GM18505 (cell line): ENCODE data around the gene MICAL2.

ENCODE experiments used
- ATAC-seq: cut with Tn5 transposase; IDR thresholded peaks from one replicate; pipeline ENCODE4 v1.9.1; 2021; ENCODE audit not compliant: unreplicated experiment
- POLR2A ChIP-seq: IDR thresholded peaks from 4 replicates; pipeline ENCODE4 v1.6.1; 2011; ENCODE audit warnings: borderline replicate concordance; ENCODE audit not compliant: insufficient read depth, insufficient read length; ENCODE audit errors: extremely low read depth

MICAL2 gene

DNA sequence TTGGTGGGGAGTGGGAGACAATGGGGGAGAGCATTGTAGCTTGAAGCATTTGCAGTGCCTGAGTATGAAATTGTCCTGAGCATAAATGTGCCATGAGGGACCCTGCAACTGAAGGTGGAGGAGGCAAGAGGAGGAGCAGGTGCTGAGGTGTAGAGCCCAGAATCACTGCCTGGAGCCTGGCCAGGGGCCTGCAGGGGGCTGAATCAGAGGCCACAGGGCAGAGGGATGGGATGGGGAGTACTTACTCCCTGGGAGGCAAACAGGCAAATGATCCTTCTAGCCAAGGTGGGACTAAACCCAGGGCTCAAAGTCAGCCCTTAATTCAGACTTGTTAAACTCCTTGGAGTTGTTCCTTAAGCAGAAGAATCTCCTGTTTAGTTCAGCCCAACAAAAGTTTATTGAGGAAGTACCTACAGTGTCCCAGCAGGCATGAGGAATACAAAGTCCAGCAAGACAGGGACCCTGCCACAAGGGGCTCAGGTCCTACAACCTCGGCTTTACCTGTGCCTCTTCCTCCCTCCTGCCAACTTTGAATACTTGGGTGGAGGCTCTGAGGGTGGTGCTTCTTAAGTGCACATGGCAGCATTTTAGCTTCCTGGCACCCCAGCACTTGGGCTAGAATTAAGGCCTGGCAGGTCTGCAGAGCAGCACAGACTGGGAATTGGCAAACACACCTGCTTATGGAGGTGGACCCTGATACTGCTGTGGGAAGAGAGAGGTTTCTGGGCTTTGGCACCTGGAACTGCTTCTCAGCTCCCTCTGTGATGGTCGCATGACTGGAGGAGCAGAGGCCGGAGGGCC lies 20.0 kb downstream of the MICAL2 start:
- no peak for ATAC-seq
- no peak for TF ChIP-seq POLR2A

DNA sequence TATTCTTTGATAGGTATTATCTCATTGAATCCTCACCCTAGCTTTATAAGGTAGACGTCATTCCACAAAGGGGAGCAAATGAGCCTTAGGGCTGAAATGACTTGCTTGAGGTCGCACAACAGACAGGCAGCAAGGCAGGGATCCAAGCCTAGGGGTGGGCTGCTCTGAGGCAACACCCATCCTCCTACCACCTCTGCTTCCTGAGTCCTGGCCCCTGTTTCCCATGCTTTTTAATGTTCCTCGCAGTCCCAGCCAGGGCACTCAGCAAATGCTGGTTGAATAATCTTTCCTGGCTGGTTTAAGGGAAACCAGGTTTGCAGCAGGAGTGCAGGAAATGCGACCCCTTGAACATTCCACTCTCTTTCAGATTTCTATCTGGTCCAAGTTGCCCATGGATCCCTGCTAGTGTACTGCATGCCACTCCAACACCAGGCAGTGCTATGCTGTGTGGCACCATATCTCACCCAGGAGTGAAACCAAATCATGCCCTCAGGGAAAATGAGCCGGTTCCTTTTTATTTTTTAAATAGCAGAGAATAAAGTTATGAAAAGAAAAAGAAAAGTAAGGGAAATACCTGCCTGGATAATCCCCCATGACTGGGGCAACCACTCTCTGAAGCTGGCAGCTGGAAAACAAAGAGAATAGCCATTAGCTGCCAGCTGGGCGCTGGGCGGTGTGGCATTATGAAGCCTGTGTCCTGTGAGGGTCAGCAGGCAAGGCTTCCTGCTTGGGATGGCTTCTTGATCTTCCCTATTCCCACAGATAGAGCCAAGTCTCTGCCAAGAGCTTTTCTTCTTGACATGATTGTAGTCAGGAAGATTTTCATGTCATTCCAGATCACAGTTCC lies 21.8 kb downstream of the MICAL2 start:
- ATAC-seq = no peak
- TF ChIP-seq POLR2A = no peak

DNA sequence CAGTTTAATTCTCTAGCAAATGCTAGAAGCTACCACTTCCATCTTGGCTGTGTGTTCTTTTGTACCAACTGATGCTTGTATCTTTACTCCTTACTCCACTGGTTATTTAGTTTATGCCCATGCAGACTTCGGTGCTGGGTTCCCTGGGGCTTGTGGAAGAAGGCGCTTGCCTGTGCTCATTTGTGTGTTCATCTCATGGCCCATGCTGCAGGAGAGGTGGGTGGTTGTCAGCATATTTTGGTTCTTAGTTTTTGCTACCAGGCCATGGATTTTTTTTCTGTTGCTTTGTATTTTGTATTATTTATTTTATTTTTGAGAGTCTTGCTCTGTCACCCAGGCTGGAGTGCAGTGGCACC lies 22.4 kb downstream of the MICAL2 start:
- no peak for ATAC-seq
- no peak for TF ChIP-seq POLR2A

DNA sequence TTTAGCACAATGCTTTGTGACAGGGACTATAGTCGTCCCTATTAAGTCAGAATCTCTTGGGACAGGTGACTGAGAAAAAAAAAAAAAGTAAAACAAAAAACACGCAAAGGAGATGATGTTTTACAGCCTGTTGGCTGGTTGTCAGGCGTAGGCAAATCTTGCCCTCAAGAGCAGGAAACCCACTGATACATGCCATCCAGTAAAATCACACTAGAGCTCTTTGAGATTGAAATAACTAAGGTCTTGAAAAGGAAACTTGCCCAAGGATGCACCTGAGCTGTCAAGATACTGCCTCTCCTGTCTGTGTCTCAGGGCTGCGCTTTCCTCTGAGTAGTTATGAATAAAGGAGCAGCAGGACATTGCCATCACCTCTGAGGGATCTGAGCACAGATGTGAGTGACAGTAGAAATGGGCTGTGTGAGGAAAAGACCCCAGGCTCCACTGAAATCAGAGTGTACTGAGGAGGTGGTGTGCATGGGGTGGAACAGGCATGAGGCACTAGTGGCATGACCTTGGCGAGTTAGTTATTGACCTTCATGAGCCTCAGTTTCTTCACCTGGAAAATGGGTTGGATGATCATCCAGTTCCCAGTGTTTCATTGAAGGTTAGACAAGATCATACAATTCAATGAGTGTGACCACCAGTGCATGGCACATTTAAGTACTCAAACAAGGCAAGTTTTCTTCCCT lies 23.3 kb downstream of the MICAL2 start:
- no peak for TF ChIP-seq POLR2A
- no peak for ATAC-seq

DNA sequence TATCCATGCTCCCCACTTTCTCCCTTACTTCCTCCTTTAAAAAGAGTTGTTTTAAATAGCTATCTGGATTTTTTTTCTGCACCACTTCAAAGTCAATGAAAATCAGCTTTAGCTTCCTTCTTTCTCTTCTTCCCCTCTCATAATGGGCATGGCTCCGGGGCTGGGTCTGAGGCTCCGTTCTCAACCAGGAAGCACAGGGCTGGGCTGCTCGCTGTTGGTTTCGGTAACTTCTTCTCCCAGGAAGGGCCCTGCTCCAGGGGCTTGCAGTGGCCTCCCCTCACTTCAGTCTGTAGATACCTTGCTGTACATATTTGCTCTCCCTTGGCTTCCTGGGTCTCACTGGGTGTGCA lies 23.8 kb downstream of the MICAL2 start:
- no peak for ATAC-seq
- TF ChIP-seq POLR2A = no peak

DNA sequence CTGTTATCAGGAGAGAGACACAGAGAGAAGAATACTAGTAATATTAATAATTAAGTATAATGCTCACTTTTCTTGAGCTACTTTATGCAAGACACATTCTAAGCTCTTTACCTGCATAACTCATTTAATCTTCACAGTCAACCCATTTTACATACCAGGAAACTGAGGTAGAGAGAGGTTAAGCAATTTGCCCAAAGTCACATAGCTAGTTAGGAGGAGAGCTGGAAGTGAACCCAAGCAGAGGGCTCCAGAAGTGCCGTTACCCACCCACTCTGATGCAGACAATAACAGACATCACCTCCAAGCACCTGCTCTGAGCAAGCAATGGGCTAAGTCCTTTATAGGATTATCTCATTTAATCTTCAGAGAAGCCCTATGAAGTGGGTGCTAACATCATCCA lies 24.8 kb downstream of the MICAL2 start:
- no peak for TF ChIP-seq POLR2A
- no peak for ATAC-seq

DNA sequence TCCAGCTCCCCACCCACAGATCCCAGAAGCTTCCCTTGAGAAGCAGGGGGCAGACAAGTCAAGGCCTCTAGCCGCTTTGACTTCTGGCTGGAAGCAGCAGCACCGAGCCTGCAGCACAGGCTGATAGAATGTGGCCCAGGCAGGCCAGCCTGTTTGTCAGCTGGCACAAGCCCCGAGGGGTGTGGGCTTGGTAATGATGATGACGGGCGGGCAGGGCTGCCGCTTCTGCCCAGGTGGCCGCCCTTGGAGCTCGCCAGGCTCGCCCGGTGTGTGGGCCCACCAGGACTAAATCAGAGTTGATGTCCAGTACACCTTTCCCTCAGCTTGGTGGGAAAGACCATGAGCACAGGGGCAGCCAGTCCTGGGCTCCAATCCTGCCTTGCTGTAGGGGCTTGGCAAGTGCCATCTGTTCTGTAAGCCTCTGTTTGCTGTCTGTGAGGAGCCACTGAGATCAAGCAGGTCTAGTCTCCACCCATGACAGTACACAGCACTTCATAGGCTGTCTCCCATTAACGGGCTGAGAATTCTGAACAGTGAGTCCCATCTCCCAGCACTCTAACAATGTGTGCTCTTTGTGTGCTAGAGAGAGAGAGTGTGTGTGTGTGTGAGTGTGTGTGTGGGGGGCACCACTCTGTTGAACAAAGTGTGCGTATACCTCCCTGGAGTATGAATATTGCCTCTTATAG lies 26.8 kb downstream of the MICAL2 start:
- no peak for ATAC-seq
- TF ChIP-seq POLR2A = no peak

DNA sequence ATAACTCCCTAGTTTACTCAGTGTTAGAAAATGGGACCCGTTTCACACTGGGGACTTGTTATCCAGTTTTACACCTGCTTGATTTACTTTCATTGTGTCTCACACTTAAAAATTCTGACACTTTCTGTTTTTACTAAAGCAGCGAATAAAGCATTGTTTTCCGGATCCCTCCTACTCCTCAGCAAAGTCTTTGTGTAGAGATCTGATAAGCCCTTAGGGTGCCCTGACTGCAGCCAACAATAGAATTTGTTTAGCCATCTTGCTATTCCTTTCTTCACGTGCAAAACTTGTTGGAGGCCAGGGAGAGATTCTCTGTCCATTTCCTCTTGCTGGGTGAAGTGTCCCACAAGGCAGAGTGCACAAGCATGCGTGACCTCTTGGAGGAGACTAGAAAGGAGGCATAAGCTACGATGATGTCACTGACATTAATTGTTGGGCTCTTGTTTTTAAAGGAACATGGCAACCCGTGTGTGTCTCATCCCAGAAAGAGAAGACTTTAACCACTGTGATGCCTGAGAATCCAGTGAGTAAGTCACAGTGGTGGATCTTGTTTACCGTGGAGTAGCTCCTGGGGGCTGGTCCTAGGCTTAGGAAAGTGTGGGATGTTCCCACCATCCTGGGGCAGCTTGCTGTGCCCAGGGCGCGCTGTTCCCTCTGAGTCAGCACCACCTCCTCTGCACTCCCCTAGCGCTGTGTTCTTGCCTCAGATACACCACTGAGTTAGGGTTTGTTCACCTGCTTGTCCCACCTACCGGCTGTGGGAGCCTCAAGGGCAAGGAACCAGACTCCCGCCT lies 27.7 kb downstream of the MICAL2 start:
- ATAC-seq = no peak
- no peak for TF ChIP-seq POLR2A

DNA sequence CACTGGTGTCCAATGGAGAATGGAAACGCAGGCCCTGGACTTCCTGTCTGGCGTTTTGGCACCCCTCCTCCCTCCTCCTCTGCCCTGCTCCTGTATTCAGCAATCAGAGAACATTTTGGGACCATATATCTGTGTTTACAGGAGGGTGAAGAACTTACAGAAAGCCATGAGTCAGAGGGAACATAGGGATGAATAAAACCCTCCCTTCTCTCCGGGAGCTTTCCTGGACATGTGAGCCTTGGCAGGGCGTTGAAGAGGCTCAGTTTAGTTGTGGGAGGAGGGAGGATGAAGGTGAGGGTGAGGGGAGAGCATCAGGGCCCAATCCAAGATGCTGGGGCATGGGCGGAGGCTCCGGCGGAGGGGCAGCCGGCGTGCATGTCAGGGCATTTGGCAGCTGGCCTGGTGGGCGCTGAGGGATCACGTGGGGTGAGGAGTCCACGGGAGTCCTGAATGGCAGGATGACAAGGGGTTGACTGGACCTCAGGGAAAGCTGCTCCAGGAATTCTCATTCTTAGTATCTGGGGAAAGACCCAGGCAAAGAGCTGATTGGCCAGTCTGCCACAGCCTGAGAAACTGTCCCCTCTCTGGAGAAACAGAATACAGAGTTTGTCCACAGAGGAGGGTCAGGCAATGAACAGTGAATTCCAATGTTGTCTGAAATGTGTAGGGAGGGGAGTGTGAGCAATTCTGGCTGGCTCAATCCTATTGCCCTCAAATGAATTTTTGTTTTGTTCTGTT lies 28.9 kb downstream of the MICAL2 start:
- no peak for TF ChIP-seq POLR2A
- ATAC-seq = no peak

DNA sequence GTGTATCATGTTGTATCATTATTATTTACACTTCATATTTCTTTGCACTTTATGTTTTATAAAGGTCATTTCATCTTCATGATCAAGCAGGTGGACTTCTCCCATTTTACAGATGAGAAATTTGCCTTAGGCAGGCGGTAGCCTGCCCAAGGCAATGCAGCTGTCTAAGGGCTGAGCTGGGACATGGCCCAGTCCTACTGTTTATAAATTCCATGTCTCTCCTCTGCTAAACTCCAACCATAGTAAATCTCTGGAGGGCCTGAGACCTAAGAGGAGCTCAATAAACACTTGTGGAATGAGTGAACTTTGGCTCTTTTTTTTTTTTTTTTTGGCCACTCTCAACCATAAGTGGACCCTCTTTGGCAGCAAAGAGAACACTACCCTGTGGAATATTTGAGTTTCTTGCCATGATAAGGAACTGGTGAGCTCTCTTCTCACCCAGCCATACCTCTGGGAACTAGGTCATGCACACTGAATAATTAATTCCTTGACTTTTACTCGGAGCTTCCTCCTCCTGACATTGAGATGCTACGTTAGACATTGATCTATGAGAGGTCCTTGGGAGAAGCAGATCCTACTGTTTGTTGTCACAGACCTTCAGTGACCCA lies 29.9 kb downstream of the MICAL2 start:
- ATAC-seq = no peak
- no peak for TF ChIP-seq POLR2A

DNA sequence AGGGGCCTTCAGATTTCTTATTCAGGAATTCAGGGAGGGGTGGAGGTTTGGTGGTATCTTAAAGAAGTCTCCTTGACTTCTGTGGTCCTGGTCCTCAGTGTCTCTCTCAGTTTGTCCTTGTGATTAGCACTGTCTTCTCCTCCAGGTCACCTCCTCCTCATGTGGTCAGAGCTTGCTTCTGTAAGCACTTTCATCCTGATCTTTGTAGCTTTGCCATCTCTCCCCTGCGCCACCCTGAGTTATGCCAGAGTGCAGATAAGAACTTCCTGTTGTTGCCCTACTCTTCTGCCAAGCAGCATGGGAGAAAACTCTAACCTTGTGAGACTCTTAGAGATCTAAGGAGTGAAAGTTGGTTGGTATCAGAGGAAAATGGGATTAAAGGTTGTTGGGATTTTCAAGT lies 30.9 kb downstream of the MICAL2 start:
- TF ChIP-seq POLR2A = no peak
- no peak for ATAC-seq
